Measurements from ENCODE around the gene LYPD6B. TPM values are rescaled to one million over a fixed set of nuclear protein-coding genes. Genes with fewer than 3 reads are reported as not detected.

The LYPD6B gene
- total RNA-seq, 1 experiment from 2014 or later: 2.0 TPM

DNA sequence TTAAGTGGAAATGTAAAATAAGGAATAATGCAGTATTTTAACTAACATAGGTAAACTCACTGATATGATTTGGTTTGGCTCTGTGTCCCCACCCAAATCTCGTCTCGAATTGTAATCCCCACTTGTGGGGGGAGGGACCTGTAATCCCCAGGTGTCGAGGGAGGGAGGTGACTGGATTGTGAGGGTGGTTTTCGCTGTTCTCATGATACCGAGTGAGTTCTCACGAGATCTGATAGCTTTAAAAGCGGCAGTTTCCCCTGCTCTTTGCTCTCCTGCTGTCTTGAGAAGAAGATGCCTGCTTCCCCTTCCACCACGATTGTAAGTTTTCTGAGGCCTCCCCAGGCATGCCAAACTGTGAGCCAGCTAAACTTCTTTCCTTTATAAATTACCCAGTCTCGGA lies 182.5 kb downstream of the LYPD6B start:
- H4K91ac ChIP-seq (ENCODE audit: insufficient read length, low read depth, low read length): no peak overlapping the region
- H3K14ac ChIP-seq (ENCODE audit: insufficient read depth, low read length): no peak overlapping the region
- H2AFZ ChIP-seq (ENCODE audit: low read length): no peak overlapping the region
- H2BK12ac ChIP-seq (ENCODE audit: insufficient read length, low read depth, low read length): no peak overlapping the region
- H3K18ac ChIP-seq (ENCODE audit: insufficient read length, low read depth, low read length): no peak overlapping the region
- H4K20me1 ChIP-seq (ENCODE audit: control insufficient read depth, insufficient read depth, insufficient read length): no peaks in the 10 kb centered on the region
- no peak overlapping the region for H3K4me3 Mint-ChIP-seq
- no peak overlapping the region for H3T11ph ChIP-seq (ENCODE audit: low read length)
- H2BK20ac ChIP-seq (ENCODE audit: low read depth, low read length, poor library complexity, severe bottlenecking): no peak overlapping the region
- WGBS (ENCODE audit: extremely low coverage, insufficient read length, low lambda C conversion rate): no CpG with 5 or more reads among the region's 9 CpGs
- peaks cover 30 to 55% of the 10 kb centered on the region in 2 experiments for H3K4me1 Mint-ChIP-seq
- peaks cover 8% of the 10 kb centered on the region; the same call in 1 of the 2 replicates for H3K4me1 ChIP-seq (ENCODE audit: insufficient read depth, low read length)
- H4K8ac ChIP-seq (replicated peaks; ENCODE audit: insufficient read length, low read depth, low read length): no peak overlapping the region
- no peak for DNase-seq
- no peak overlapping the region for H3K23ac ChIP-seq (ENCODE audit: insufficient read length, low read depth, low read length)
- no peaks in the 10 kb centered on the region for H3K79me2 ChIP-seq (ENCODE audit: insufficient read depth, low read length)
- no peaks in the 10 kb centered on the region; the same call in 1 of the 2 replicates for H3K27me3 Mint-ChIP-seq (ENCODE audit: low read depth)
- H2BK15ac ChIP-seq (ENCODE audit: low read depth, low read length): no peak overlapping the region
- no peaks in the 10 kb centered on the region for H3K9me3 Mint-ChIP-seq
- H3K56ac ChIP-seq (ENCODE audit: insufficient read length, low read depth, low read length): no peak overlapping the region
- no peak overlapping the region for H2AK5ac ChIP-seq (ENCODE audit: insufficient read length, low read length)
- H3K4me2 ChIP-seq (ENCODE audit: insufficient read depth, insufficient read length, low read length): no peak overlapping the region
- no peaks in the 10 kb centered on the region for H3K36me3 Mint-ChIP-seq (ENCODE audit: insufficient read depth in 1 of 3, low read depth in 3 of 3)
- H3K27ac Mint-ChIP-seq: no peak overlapping the region; a peak in 1 of 7 replicates
- no peak overlapping the region for H2BK120ac ChIP-seq (ENCODE audit: low read depth, low read length, poor library complexity, severe bottlenecking)
- no peak overlapping the region for H4K5ac ChIP-seq (ENCODE audit: insufficient read length, low read depth, low read length)
- no peaks in the 10 kb centered on the region for H3K27me3 ChIP-seq (ENCODE audit: insufficient read depth, low read length)
- H3K27ac ChIP-seq (ENCODE audit: insufficient read length, low read depth, low read length): no peak overlapping the region
- H3K9ac ChIP-seq (ENCODE audit: extremely low read depth, insufficient read length, low read length): no peak overlapping the region
- TF ChIP-seq, protein P1, sequence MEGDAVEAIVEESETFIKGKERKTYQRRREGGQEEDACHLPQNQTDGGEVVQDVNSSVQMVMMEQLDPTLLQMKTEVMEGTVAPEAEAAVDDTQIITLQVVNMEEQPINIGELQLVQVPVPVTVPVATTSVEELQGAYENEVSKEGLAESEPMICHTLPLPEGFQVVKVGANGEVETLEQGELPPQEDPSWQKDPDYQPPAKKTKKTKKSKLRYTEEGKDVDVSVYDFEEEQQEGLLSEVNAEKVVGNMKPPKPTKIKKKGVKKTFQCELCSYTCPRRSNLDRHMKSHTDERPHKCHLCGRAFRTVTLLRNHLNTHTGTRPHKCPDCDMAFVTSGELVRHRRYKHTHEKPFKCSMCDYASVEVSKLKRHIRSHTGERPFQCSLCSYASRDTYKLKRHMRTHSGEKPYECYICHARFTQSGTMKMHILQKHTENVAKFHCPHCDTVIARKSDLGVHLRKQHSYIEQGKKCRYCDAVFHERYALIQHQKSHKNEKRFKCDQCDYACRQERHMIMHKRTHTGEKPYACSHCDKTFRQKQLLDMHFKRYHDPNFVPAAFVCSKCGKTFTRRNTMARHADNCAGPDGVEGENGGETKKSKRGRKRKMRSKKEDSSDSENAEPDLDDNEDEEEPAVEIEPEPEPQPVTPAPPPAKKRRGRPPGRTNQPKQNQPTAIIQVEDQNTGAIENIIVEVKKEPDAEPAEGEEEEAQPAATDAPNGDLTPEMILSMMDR (conservative IDR thresholded peaks at IDR 0.05): no peak
- H3K9me3 ChIP-seq (ENCODE audit: control insufficient read depth, low read depth, low read length): no peaks in the 10 kb centered on the region
- no peak overlapping the region for H3K4ac ChIP-seq (ENCODE audit: low read depth, low read length)
- no peaks in the 10 kb centered on the region for H3K79me1 ChIP-seq (ENCODE audit: insufficient read depth, low read depth, low read length, poor library complexity, severe bottlenecking)
- H3K23me2 ChIP-seq (ENCODE audit: insufficient read length, low read depth, low read length, poor library complexity, severe bottlenecking): peaks cover 2% of the 10 kb centered on the region
- H2BK5ac ChIP-seq (ENCODE audit: insufficient read length, low read length): no peak overlapping the region

Measured in H9 (cell line).